Measurements from ENCODE around the gene PRXL2A.

PRXL2A gene

DNA sequence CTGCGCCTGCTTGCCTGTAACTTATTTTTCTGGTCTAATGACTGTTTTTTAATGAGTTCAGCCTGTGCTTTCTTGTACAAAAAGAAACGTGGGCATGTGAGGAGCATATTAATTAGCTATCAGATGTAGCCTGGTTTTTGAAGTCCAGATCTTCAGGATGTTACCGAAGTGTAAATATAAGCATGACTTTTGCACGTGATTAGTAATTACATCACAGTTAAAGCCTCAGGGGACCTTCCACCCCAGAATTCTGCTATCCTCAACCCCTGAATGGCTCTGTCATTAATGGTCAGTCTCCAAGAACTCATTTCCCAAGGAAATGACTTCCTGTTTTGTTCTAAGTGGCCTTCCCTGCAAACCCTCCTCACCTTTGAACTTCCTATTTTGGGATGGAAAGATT is 2.1 kb upstream of the PRXL2A start:
- TF ChIP-seq FOXP2 (optimal IDR thresholded peaks at IDR 0.05; ENCODE audit: borderline replicate concordance, extremely low read depth, extremely low read length, insufficient read depth) (no peak), SIN3A (IDR thresholded peaks at IDR 0.05; ENCODE audit: borderline replicate concordance, insufficient read depth, low read length) (no peak), TAF1 (IDR thresholded peaks at IDR 0.05; ENCODE audit: borderline replicate concordance, insufficient read depth, low read length) (no peak), POLR2AphosphoS5 (IDR thresholded peaks at IDR 0.05; ENCODE audit: low read depth, low read length) (no peak)
- TF ChIP-seq, protein P1, sequence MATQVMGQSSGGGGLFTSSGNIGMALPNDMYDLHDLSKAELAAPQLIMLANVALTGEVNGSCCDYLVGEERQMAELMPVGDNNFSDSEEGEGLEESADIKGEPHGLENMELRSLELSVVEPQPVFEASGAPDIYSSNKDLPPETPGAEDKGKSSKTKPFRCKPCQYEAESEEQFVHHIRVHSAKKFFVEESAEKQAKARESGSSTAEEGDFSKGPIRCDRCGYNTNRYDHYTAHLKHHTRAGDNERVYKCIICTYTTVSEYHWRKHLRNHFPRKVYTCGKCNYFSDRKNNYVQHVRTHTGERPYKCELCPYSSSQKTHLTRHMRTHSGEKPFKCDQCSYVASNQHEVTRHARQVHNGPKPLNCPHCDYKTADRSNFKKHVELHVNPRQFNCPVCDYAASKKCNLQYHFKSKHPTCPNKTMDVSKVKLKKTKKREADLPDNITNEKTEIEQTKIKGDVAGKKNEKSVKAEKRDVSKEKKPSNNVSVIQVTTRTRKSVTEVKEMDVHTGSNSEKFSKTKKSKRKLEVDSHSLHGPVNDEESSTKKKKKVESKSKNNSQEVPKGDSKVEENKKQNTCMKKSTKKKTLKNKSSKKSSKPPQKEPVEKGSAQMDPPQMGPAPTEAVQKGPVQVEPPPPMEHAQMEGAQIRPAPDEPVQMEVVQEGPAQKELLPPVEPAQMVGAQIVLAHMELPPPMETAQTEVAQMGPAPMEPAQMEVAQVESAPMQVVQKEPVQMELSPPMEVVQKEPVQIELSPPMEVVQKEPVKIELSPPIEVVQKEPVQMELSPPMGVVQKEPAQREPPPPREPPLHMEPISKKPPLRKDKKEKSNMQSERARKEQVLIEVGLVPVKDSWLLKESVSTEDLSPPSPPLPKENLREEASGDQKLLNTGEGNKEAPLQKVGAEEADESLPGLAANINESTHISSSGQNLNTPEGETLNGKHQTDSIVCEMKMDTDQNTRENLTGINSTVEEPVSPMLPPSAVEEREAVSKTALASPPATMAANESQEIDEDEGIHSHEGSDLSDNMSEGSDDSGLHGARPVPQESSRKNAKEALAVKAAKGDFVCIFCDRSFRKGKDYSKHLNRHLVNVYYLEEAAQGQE (IDR thresholded peaks at IDR 0.05; ENCODE audit: insufficient read depth in 1 of 2, low read depth in 2 of 2, low read length in 2 of 2), result no peak

DNA sequence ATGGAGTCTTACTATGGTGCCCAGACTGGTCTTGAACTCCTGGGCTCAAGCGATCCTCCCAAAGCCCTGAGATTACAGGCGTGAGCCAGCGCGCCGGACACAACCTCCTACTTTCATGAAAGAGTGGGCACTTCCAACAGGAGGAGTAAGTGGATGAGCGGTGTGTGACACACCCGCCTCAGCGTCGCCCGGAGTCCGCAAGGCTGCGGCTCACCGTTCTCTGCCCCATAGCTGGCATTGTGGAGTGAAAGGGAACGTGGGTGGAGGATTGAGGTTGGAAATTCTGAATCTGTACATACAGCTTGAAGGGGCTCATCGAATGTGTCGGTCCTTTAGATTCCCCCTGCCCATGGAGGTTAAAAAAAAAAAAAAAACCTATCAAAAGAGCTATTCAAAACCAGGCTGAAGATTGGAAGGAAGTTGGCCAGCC is 524 bp upstream of the PRXL2A start:
- TF ChIP-seq POLR2AphosphoS5 (IDR thresholded peaks at IDR 0.05; ENCODE audit: low read depth, low read length), result no peak
- TF ChIP-seq, protein P1 (IDR thresholded peaks at IDR 0.05; ENCODE audit: insufficient read depth in 1 of 2, low read depth in 2 of 2, low read length in 2 of 2), result no peak
- TF ChIP-seq SIN3A (IDR thresholded peaks at IDR 0.05; ENCODE audit: borderline replicate concordance, insufficient read depth, low read length), result no peak
- TF ChIP-seq TAF1 (IDR thresholded peaks at IDR 0.05; ENCODE audit: borderline replicate concordance, insufficient read depth, low read length), result no peak
- no peak for TF ChIP-seq FOXP2 (optimal IDR thresholded peaks at IDR 0.05; ENCODE audit: borderline replicate concordance, extremely low read depth, extremely low read length, insufficient read depth)

DNA sequence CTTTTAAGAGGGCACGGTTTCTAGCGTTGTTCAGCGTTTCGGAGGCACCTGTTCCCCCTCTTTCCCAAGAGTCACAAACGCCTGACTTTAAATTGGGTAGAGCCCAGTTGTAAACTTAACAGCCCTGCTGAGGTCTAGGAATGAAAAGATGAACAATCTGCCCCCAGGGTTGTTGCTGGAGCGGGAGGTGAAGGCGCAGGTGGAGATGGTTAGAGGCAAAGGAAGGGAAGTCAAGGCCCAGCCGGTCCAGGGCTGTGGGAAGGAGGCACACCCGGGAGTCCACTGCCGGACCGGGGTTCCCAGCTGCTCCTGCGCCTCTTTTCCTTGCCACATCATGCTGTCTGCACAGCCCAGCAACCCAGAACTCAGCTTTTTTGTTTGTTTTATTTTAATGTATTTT is 770 bp downstream of the PRXL2A start:
- TF ChIP-seq TAF1 (IDR thresholded peaks at IDR 0.05; ENCODE audit: borderline replicate concordance, insufficient read depth, low read length), result no peak
- no peak for TF ChIP-seq SIN3A (IDR thresholded peaks at IDR 0.05; ENCODE audit: borderline replicate concordance, insufficient read depth, low read length)
- TF ChIP-seq, protein P1 (IDR thresholded peaks at IDR 0.05; ENCODE audit: insufficient read depth in 1 of 2, low read depth in 2 of 2, low read length in 2 of 2), result no peak
- no peak for TF ChIP-seq FOXP2 (optimal IDR thresholded peaks at IDR 0.05; ENCODE audit: borderline replicate concordance, extremely low read depth, extremely low read length, insufficient read depth)
- no peak for TF ChIP-seq POLR2AphosphoS5 (IDR thresholded peaks at IDR 0.05; ENCODE audit: low read depth, low read length)

DNA sequence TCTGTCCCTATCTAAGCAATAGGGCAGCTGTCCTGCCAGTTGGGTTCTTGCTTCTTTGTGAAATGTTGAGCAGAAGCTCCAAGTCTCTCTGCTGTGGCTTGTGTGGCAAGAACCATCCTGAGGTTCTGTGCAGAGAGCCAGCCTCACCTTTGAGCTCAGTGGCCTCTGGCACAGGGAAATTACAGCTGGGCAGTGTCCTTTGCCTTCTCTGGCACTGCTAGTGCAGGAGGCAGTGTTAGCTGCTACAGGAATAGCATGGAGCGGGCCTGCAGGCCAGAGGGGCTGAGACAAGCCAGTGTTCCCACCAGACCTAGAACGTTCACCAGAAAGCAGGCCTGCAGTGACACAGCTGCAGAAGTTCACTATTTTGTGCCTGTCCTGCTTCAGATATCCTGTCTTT is 1.8 kb downstream of the PRXL2A start:
- TF ChIP-seq POLR2AphosphoS5 (IDR thresholded peaks at IDR 0.05; ENCODE audit: low read depth, low read length), result no peak

DNA sequence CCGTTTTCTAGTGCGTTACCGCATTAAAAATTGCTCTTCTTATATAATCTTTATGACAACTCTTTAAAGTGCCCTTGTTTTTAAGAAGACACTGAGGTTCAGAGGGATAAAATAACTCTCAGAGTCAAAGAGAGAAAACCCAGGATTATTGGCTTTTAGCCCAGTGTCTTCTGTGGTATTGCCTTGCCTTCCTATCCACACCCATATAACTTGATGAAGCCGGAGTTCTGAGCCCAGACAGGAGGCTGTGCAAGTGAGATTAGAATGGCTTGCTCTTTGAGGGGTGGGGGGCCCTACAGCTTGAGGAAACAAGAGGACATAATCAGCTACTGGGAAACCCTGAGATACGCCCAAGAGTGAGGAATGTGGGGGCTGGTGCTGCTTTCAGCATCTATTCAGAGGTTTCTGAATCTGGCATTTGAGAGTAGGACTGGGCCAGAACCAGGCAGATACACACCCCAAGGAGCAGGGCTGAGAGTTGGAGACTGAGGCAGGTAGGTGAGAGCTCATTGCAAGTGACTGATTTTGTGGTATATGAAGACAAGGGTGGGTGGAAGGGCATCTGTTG is 2.3 kb downstream of the PRXL2A start:
- TF ChIP-seq, protein P1 (IDR thresholded peaks at IDR 0.05; ENCODE audit: insufficient read depth in 1 of 2, low read depth in 2 of 2, low read length in 2 of 2), result no peak
